Right kidney (tissue), 1 donor: ENCODE data around the gene LRRK1.

Experiments
- DNase-seq: peaks from one replicate; pipeline ENCODE4 v3.0.0-alpha.2; 2016

LRRK1 gene

GRCh38 chr15:101114166-101114565, 195.0 kb downstream of the LRRK1 start:
- DNase-seq, result no peak

GRCh38 chr15:101114610-101115009, 195.5 kb downstream of the LRRK1 start:
- DNase-seq, result no peak

GRCh38 chr15:101115393-101115785, 196.2 kb downstream of the LRRK1 start:
- DNase-seq, result no peak

GRCh38 chr15:101115786-101116680, 196.9 kb downstream of the LRRK1 start:
- DNase-seq, result peak; percentile 82

GRCh38 chr15:101116681-101116976, 197.5 kb downstream of the LRRK1 start:
- DNase-seq, result no peak

GRCh38 chr15:101118116-101118515, 199.0 kb downstream of the LRRK1 start:
- no peak for DNase-seq

GRCh38 chr15:101118615-101119014, 199.5 kb downstream of the LRRK1 start:
- DNase-seq, result no peak

- no peak for DNase-seq
Observed at GRCh38 chr15:101119181-101119580, 200.0 kb downstream of the LRRK1 start.
